Fibroblast of lung (primary cell): ENCODE measurements around the gene WNT7A. TPM values are rescaled to one million over a fixed set of nuclear protein-coding genes. Genes with fewer than 3 reads are reported as not detected.

Source experiments
- DNase-seq, 2 donors: peaks; one replicate each; pipeline versions ENCODE4 v3.0.0 to v3.0.0-alpha.2; 2010; ENCODE audit warnings: low read depth in 2 of 2
- H2AFZ ChIP-seq: 2 replicates; pipeline ENCODE4 v1.5.1; 2012; ENCODE audit warnings: low read length, control low read depth, inconsistent platforms
- H3K27ac ChIP-seq: 2 replicates; pipeline ENCODE4 v1.5.1; 2011; ENCODE audit warnings: low read length, control low read depth; ENCODE audit not compliant: insufficient read depth
- H3K27me3 ChIP-seq: 2 replicates; pipeline ENCODE4 v1.5.1; 2011; ENCODE audit warnings: mild to moderate bottlenecking, low read length; ENCODE audit not compliant: control insufficient read depth, insufficient read depth
- H3K36me3 ChIP-seq: 2 replicates; pipeline ENCODE4 v1.5.1; 2011; ENCODE audit warnings: low read length; ENCODE audit not compliant: control insufficient read depth, insufficient read depth
- H3K4me1 ChIP-seq: 2 replicates; pipeline ENCODE4 v1.5.1; 2011; ENCODE audit warnings: low read length; ENCODE audit not compliant: control insufficient read depth, insufficient read depth; ENCODE audit errors: extremely low read depth
- H3K4me2 ChIP-seq: 2 replicates; pipeline ENCODE4 v1.5.1; 2011; ENCODE audit warnings: low read length, control low read depth; ENCODE audit not compliant: insufficient read depth; ENCODE audit errors: extremely low read depth
- H3K4me3 ChIP-seq, 4 experiments: fragments of 200-600 bp in 1 of 4; sonication (generic) in 1 of 4; replicated peaks in 1 of 4; 2 replicates each; pipeline ENCODE4 v1.5.1; 2011 to 2016; ENCODE audit warnings: low read length in 4 of 4, low read depth in 3 of 4, mild to moderate bottlenecking in 3 of 4, control low read depth in 2 of 4, inconsistent platforms in 1 of 4, mixed read lengths in 1 of 4; ENCODE audit not compliant: insufficient read depth in 1 of 4; ENCODE audit errors: control extremely low read depth in 1 of 4
- H3K79me2 ChIP-seq: 2 replicates; pipeline ENCODE4 v1.5.1; 2012; ENCODE audit warnings: mild to moderate bottlenecking, low read length, inconsistent platforms; ENCODE audit not compliant: control insufficient read depth, insufficient read depth
- H3K9ac ChIP-seq: 2 replicates; pipeline ENCODE4 v1.5.1; 2011; ENCODE audit warnings: mild to moderate bottlenecking, low read length, control low read depth; ENCODE audit not compliant: insufficient read depth
- H3K9me3 ChIP-seq: 2 replicates; pipeline ENCODE4 v1.5.1; 2012; ENCODE audit warnings: low read depth, low read length; ENCODE audit not compliant: control insufficient read depth, insufficient read depth
- H4K20me1 ChIP-seq: 2 replicates; pipeline ENCODE4 v1.5.1; 2011; ENCODE audit warnings: low read length; ENCODE audit not compliant: control insufficient read depth, insufficient read depth; ENCODE audit errors: extremely low read depth
- CTCF ChIP-seq, 2 donors: IDR thresholded peaks in 1 of 2; conservative IDR thresholded peaks in 1 of 2; 1 replicate in 1 of 2; 2 replicates in 1 of 2; pipeline ENCODE4 v1.5.1; 2011 to 2012; ENCODE audit warnings: low read length in 2 of 2, control low read depth in 1 of 2, inconsistent platforms in 1 of 2, low read depth in 1 of 2, mild to moderate bottlenecking in 1 of 2
- EZH2 ChIP-seq: IDR thresholded peaks from 2 replicates; pipeline ENCODE4 v1.5.1; 2012; ENCODE audit warnings: low read length, control low read depth, mild to moderate bottlenecking; ENCODE audit errors: missing control alignments
- polyA plus RNA-seq, 2 donors: library from polyadenylated mRNA; depleted of rRNA in 1 of 2; stranded (reverse) in 1 of 2; unstranded in 1 of 2; fragments of >200 nt; gene quantifications; 2 replicates each; pipeline ENCODE4 v1.2.1, GENCODE V29; 2011 to 2012; ENCODE audit warnings: missing spikeins in 1 of 2
- total RNA-seq: library from RNA; depleted of rRNA; stranded (reverse); fragments of >200 nt; gene quantifications from 2 replicates; pipeline ENCODE4 v1.2.1, GENCODE V29; 2014

The WNT7A gene
- total and polyA plus RNA-seq, 2 donors (not counting 1 experiment from before 2014, with no cell fraction given): not detected

DNA sequence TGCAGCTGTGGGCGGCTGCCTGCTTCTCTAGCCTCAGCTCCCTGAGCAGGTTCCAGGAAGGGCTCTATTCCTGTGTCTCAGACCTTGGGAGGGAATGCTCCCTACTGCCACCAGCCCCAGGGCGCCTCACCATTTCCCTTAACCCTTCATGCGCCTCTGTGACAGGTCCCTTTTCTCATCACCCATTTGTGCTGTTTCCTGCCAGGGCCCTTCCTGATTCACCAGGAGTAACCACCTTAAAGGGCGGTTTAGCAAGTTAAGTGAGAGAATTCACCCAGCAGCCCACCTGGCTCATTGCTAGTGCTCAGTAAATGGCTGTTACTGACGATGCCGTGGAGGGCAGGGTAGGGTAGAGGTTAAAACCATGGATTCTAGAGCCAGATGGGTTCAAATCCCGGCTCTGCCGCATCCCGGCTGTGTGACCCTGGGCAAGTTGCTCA is 87.8 kb downstream of the WNT7A start:
- Histone ChIP-seq H4K20me1 (no peaks in the 10 kb centered on the region), H3K4me2 (no peak overlapping the region), H3K9me3 (no peaks in the 10 kb centered on the region), H3K4me1 (no peaks in the 10 kb centered on the region), H2AFZ (no peak overlapping the region), H3K27me3 (no peaks in the 10 kb centered on the region), H3K27ac (no peak overlapping the region), H3K36me3 (no peaks in the 10 kb centered on the region), H3K9ac (no peak overlapping the region), H3K4me3 (no peak overlapping the region), H3K79me2 (no peaks in the 10 kb centered on the region)
- TF ChIP-seq EZH2: no peak
- TF ChIP-seq CTCF (conservative IDR thresholded peaks at IDR 0.05 in 1 of 2, IDR thresholded peaks at IDR 0.05 in 1 of 2; ENCODE audit: low read depth in 1 of 2, low read length in 2 of 2): no peak
- DNase-seq: no peak

DNA sequence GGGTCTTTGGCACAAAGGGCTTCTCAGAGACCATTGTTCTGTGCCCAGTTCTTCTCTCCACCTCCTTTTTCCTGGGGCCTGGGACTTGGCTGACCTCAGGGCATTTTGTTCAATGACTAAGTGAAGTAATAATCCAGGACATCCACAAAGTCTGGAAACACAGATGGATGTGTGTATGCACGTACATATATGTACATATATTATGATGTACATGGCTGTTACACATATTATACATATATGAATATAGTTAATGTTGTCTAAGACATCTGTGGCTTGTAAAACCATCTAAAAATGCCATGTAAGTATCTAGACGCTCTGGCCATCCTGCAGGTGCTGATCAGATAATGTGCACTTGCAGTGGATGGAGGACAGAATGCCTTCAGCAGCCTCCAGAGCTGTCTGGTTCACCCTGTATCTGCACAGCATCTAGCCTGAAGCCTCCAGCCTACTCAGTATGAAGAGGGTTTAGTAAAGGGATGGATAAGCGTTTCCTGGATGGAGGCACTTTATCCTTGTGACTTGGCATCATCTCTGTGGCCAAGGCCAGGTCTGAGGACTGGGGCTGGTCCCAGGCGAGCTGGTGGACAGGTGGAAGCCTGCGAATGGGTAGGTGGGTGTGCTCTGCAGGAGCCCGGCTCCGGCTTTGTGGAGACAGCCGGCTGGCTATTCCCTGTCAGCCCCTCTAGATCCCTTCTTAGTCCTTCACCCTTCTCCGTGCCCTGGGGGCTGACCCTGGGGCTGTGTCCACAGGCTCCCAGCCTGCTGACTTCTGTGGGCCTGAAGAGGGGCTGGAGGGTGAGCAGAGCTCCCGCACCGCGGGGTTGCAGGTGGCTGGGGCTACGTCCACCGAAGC is 88.4 kb downstream of the WNT7A start:
- no peak overlapping the region for H3K9ac ChIP-seq
- H3K4me3 ChIP-seq: no peak overlapping the region
- H3K27ac ChIP-seq: no peak overlapping the region
- H3K9me3 ChIP-seq: no peaks in the 10 kb centered on the region
- TF ChIP-seq EZH2 (no peak), CTCF (conservative IDR thresholded peaks at IDR 0.05 in 1 of 2, IDR thresholded peaks at IDR 0.05 in 1 of 2; ENCODE audit: low read depth in 1 of 2, low read length in 2 of 2) (no peak)
- no peak overlapping the region for H3K4me2 ChIP-seq
- H3K27me3 ChIP-seq: no peaks in the 10 kb centered on the region
- no peaks in the 10 kb centered on the region for H4K20me1 ChIP-seq
- no peaks in the 10 kb centered on the region for H3K4me1 ChIP-seq
- no peak overlapping the region for H2AFZ ChIP-seq
- no peaks in the 10 kb centered on the region for H3K79me2 ChIP-seq
- H3K36me3 ChIP-seq: no peaks in the 10 kb centered on the region
- no peak for DNase-seq

GRCh38 chr3:13790376-13791197 is 89.3 kb downstream of the WNT7A start:
- no peaks in the 10 kb centered on the region for H3K79me2 ChIP-seq
- no peak for DNase-seq
- no peak overlapping the region for H3K4me2 ChIP-seq
- no peak overlapping the region for H3K9ac ChIP-seq
- H3K4me1 ChIP-seq: no peaks in the 10 kb centered on the region
- no peaks in the 10 kb centered on the region for H3K36me3 ChIP-seq
- H3K27ac ChIP-seq: no peak overlapping the region
- TF ChIP-seq CTCF (conservative IDR thresholded peaks at IDR 0.05 in 1 of 2, IDR thresholded peaks at IDR 0.05 in 1 of 2; ENCODE audit: low read depth in 1 of 2, low read length in 2 of 2) (no peak), EZH2 (no peak)
- H3K27me3 ChIP-seq: no peaks in the 10 kb centered on the region
- H3K4me3 ChIP-seq: no peak overlapping the region
- no peaks in the 10 kb centered on the region for H4K20me1 ChIP-seq
- no peak overlapping the region for H2AFZ ChIP-seq
- H3K9me3 ChIP-seq: no peaks in the 10 kb centered on the region
